Stomach (tissue), 4 donors: ENCODE measurements around the gene NPDC1.

Source experiments
- EP300 ChIP-seq: sonication (generic); formaldehyde crosslinking; IDR thresholded peaks from one replicate; pipeline ENCODE4 v1.6.1; 2017; ENCODE audit warnings: antibody characterized with exemption
- POLR2A ChIP-seq, 4 donors: fragments of 450-650 bp; IDR thresholded peaks; one replicate each; pipeline ENCODE4 v1.6.1; 2016; ENCODE audit warnings: antibody characterized with exemption in 4 of 4, control low read depth in 2 of 4, mild to moderate bottlenecking in 1 of 4, moderate library complexity in 1 of 4
- TF ChIP-seq, protein P1 (sequence below), 7 experiments: fragments of 450-650 bp in 4 of 7; fragments of 200-600 bp in 3 of 7; sonication (generic) in 3 of 7; IDR thresholded peaks; one replicate each; pipeline ENCODE4 v1.5.1; 2016 to 2019; ENCODE audit warnings: antibody characterized with exemption in 7 of 7, control low read depth in 2 of 7, mild to moderate bottlenecking in 1 of 7

DNA sequence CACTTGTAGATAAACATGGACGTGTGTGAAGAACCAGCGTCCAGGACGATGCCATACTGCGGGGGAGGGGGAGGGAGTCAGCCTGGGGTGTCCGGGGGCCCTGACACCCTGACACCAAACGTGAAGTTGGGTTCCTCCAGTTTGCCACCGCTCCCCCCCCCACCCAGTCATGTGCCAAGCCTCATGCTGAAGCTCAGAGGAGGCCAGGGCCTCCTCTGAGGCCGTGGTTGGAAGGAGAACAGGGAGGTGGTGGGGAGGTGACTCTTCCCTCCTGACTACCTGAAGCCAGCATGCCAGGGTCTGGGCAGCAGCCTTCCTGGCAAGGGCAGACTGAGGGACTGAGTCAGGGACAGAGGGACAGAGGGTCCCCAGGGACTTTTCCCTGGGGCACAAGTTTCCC, 6.3 kb upstream of the NPDC1 start:
- TF ChIP-seq, protein P1, sequence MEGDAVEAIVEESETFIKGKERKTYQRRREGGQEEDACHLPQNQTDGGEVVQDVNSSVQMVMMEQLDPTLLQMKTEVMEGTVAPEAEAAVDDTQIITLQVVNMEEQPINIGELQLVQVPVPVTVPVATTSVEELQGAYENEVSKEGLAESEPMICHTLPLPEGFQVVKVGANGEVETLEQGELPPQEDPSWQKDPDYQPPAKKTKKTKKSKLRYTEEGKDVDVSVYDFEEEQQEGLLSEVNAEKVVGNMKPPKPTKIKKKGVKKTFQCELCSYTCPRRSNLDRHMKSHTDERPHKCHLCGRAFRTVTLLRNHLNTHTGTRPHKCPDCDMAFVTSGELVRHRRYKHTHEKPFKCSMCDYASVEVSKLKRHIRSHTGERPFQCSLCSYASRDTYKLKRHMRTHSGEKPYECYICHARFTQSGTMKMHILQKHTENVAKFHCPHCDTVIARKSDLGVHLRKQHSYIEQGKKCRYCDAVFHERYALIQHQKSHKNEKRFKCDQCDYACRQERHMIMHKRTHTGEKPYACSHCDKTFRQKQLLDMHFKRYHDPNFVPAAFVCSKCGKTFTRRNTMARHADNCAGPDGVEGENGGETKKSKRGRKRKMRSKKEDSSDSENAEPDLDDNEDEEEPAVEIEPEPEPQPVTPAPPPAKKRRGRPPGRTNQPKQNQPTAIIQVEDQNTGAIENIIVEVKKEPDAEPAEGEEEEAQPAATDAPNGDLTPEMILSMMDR (IDR thresholded peaks at IDR 0.05) = no peak
- no peak for TF ChIP-seq POLR2A (IDR thresholded peaks at IDR 0.05)
- TF ChIP-seq EP300 = no peak
